HL-60 (cell line): ENCODE measurements around the gene USP11.

Experiments used
- DNase-seq, 2 experiments: peaks; one replicate each; pipeline ENCODE4 v3.0.0-alpha.2; 2010 to 2020; ENCODE audit warnings: low read depth in 1 of 2, low spot score in 1 of 2
- H3K27ac ChIP-seq: fragments of 250-450 bp; sonication (Bioruptor Pico); replicated peaks from 2 replicates; pipeline ENCODE4 v1.5.1; 2020; ENCODE audit warnings: mild to moderate bottlenecking, moderate library complexity
- H3K27me3 ChIP-seq: fragments of 250-450 bp; sonication (Bioruptor Pico); 2 replicates; pipeline ENCODE4 v1.5.1; 2021; ENCODE audit warnings: mild to moderate bottlenecking, moderate library complexity; ENCODE audit not compliant: insufficient read depth, poor library complexity, severe bottlenecking
- H3K4me3 ChIP-seq: replicated peaks from 2 replicates; pipeline ENCODE4 v1.5.1; 2011; ENCODE audit warnings: mild to moderate bottlenecking, control low read depth, low read length; ENCODE audit not compliant: insufficient read depth
- CTCF ChIP-seq: IDR thresholded peaks from one replicate; pipeline ENCODE4 v1.5.1; 2011; ENCODE audit warnings: low read length, control low read depth, inconsistent platforms; ENCODE audit not compliant: insufficient read depth
- GABPA ChIP-seq: IDR thresholded peaks from 2 replicates; pipeline ENCODE4 v1.6.1; 2012; ENCODE audit warnings: low read depth
- POLR2AphosphoS5 ChIP-seq: IDR thresholded peaks from 2 replicates; pipeline ENCODE4 v1.6.1; 2012; ENCODE audit warnings: low read depth
- REST ChIP-seq: IDR thresholded peaks from 2 replicates; pipeline ENCODE4 v1.6.1; 2012; ENCODE audit warnings: low read depth; ENCODE audit not compliant: insufficient replicate concordance
- SPI1 ChIP-seq: IDR thresholded peaks from 2 replicates; pipeline ENCODE4 v1.6.1; 2012; ENCODE audit warnings: low read depth, mild to moderate bottlenecking, borderline replicate concordance

Gene USP11

GRCh38 chrX:47198026-47198686, 34.7 kb upstream of the USP11 start:
- H3K4me3 ChIP-seq, result no peak overlapping the region
- H3K27me3 ChIP-seq, result no peaks in the 10 kb centered on the region
- TF ChIP-seq CTCF (no peak), GABPA (no peak), SPI1 (no peak), POLR2AphosphoS5 (no peak), REST (no peak)
- no peak for DNase-seq
- no peak overlapping the region for H3K27ac ChIP-seq

- no peak for DNase-seq
- Histone ChIP-seq H3K4me3 (no peak overlapping the region), H3K27me3 (no peaks in the 10 kb centered on the region), H3K27ac (no peak overlapping the region)
- no peak for TF ChIP-seq GABPA
- TF ChIP-seq REST, result no peak
- TF ChIP-seq POLR2AphosphoS5, result no peak
- TF ChIP-seq CTCF, result no peak
- no peak for TF ChIP-seq SPI1
Observed at GRCh38 chrX:47198687-47199080, 34.1 kb upstream of the USP11 start.

GRCh38 chrX:47199286-47199685, 33.5 kb upstream of the USP11 start:
- Histone ChIP-seq H3K27ac (no peak overlapping the region), H3K4me3 (no peak overlapping the region), H3K27me3 (no peaks in the 10 kb centered on the region)
- DNase-seq, result no peak
- TF ChIP-seq REST (no peak), CTCF (no peak), POLR2AphosphoS5 (no peak), SPI1 (no peak), GABPA (no peak)
